GM12801 (cell line): ENCODE measurements around the gene ALG14.

Experiments
- TF ChIP-seq, protein P1 (sequence below): IDR thresholded peaks from one replicate; pipeline ENCODE4 v1.5.1; 2011; ENCODE audit warnings: control low read depth; ENCODE audit not compliant: insufficient read length; ENCODE audit errors: extremely low read depth

The ALG14 gene

DNA sequence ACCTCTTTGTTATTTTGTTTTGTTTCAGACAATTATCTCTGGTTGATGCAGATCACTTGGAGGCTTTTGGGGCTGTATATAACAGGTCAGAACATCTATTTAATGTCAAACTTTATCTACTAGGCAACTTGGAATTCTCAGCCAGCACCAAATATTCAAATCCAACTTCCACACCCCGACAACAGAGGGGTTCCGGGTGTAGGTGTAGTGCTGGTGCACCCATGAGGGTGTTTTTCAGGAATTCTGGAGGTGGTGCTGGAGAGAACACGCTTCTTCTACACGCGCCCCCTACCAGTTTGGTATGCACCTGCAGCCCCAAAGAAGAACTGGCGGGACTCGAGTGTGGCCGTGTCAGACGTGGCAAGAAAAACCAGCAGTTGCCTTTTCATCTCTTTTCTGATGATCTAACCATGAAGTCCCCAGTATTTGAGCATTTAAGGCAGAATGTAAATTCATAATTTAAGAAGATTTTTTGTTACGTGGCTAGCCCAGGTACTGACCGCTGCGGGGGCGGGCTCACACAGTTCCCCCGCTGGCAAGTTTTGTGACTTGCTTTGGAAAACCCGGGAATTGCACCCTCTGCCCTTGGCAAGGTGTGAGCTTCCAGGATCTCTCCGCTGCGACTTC lies 43.9 kb upstream of the ALG14 start:
- TF ChIP-seq, protein P1, sequence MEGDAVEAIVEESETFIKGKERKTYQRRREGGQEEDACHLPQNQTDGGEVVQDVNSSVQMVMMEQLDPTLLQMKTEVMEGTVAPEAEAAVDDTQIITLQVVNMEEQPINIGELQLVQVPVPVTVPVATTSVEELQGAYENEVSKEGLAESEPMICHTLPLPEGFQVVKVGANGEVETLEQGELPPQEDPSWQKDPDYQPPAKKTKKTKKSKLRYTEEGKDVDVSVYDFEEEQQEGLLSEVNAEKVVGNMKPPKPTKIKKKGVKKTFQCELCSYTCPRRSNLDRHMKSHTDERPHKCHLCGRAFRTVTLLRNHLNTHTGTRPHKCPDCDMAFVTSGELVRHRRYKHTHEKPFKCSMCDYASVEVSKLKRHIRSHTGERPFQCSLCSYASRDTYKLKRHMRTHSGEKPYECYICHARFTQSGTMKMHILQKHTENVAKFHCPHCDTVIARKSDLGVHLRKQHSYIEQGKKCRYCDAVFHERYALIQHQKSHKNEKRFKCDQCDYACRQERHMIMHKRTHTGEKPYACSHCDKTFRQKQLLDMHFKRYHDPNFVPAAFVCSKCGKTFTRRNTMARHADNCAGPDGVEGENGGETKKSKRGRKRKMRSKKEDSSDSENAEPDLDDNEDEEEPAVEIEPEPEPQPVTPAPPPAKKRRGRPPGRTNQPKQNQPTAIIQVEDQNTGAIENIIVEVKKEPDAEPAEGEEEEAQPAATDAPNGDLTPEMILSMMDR, result no peak

DNA sequence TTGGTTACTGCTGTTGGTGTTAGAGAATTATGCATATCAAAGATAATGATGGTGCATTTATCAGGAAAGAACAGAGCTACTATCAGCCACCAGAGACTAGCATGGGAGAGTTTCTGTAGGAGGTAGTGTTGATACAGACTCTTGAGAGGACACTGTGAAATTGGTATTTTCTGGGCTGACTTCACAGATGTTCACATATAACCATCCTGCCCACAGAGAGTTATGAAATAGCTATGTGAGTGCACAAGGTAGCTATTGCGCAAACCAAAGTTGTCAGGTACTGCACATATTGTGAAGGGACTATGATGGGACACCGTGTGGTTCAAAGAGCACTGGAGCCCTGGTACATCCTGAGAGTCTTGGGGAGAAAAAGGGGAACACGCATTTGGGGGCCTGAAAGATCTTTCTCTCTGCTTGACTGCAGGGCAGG lies 43.0 kb upstream of the ALG14 start:
- TF ChIP-seq, protein P1, result no peak

DNA sequence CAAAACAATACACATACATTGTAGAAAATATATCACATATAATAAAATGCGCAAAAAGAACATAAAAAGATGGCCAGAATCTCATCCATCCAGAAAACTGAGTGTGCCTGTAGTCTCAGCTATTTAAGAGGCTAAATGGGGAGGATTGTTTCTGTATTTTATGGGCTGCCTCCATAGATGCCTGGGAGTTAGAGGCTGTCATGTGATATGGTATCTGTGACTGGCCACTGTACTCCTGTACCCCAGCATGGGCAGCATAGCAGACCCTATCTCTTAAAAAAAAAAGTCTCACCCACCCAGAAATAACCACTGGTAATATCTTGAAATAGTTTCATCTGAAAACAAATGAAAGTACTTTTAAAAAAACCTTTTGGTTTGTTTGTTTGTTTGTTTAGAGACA lies 40.9 kb upstream of the ALG14 start:
- TF ChIP-seq, protein P1, result no peak

DNA sequence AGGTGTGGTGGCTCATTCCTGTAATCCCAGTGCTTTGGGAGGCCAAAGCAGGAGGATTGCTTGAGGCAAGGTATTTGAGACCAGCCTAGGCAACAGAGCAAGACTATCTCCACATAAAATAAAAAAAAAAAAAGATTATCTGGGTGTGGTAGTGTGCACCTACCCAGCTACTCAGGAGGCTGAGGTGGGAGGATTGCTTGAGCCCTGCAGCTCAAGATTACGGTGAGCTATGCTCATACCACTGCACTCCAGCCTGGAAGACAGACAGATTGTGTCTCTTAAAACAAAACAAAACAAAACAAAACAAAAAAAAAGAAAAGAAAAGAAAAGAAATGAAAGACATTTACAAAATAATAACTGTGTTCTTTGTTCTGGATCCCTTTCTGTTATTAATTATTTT lies 38.3 kb upstream of the ALG14 start:
- TF ChIP-seq, protein P1, result no peak

DNA sequence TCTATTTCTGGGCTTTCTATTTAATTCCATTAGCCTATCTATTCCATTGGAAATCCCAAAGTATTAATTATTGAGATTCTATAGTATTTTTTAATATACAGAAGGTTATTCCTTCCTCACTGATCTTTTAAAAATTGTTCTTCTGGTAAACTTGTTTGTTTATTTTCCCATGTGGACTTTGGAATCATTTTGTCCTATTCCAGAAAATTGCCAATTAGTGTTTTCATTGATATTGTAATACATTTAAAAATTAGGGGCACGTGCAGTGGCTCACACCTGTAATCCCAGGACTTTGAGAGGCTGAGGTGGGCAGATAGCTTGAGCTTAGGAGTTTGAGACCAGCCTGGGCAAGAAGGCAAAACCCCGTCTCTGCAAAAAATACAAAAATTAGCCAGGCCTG lies 36.0 kb upstream of the ALG14 start:
- TF ChIP-seq, protein P1, result no peak

DNA sequence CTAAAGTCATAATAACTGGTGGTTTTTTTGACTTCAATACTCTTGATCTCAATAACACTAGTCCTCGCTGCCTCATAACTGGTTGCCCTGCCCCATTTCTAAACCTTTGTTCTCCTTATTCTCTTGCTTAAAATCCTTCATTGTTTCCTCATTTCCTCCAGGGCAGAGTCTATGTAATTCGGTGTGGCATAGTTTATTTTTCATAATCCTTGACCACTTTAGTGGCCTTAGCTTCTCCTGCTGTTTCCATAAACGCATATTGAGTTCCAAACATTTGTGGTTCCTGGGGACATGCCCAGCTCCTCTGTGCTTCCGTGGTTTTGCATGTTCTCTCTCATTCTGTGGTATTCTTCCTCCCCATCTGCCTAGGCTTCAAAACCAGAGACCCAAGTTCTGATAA lies 25.4 kb upstream of the ALG14 start:
- TF ChIP-seq, protein P1, result no peak

DNA sequence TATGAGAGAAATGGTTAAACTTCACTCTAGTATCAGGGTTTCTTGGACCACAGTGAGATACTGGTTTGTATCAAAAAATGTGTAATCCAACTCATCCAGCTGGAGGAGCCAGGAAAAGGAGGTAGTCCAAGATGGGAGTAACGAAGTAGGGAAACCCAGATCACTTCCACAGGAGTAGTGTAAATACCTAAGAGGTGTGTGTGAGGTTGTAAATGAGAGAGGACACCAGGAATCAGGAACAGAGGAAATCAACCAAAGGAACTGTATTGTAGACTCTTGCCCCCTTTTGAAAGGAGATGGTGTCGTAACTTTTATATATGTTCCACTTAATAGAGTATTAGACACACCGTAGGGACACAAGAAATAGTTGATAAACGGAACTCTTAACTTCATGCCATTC lies 24.7 kb upstream of the ALG14 start:
- TF ChIP-seq, protein P1, result no peak
